GM23248 (cell line): ENCODE results near the gene ROR1.

ENCODE experiments used
- EZH2 ChIP-seq: fragments of 200-600 bp; sonication (generic); IDR thresholded peaks from 2 replicates; pipeline ENCODE4 v1.6.1; 2018; ENCODE audit warnings: antibody characterized with exemption, mild to moderate bottlenecking; ENCODE audit not compliant: insufficient read depth, poor library complexity, severe bottlenecking
- EZH2phosphoT487 ChIP-seq: fragments of 200-600 bp; sonication (generic); IDR thresholded peaks from 2 replicates; pipeline ENCODE4 v1.6.1; 2018; ENCODE audit warnings: antibody characterized with exemption, moderate library complexity, mild to moderate bottlenecking, low read depth; ENCODE audit not compliant: insufficient read depth

GRCh38 chr1:63818567-63819325 lies 44.9 kb downstream of the ROR1 start:
- no peak for TF ChIP-seq EZH2
- no peak for TF ChIP-seq EZH2phosphoT487
